Thyroid gland (tissue), 4 donors: Measurements from ENCODE around the gene DCAF5.

Experiments used
- CTCF ChIP-seq, 6 experiments: fragments of 200-600 bp in 3 of 6; fragments of 450-650 bp in 3 of 6; sonication (generic) in 3 of 6; IDR thresholded peaks; one replicate each; pipeline ENCODE4 v1.5.1; 2016 to 2019; ENCODE audit warnings: antibody characterized with exemption in 6 of 6, mild to moderate bottlenecking in 2 of 6, inconsistent platforms in 1 of 6, moderate library complexity in 1 of 6
- POLR2A ChIP-seq, 2 donors: fragments of 450-650 bp; IDR thresholded peaks; one replicate each; pipeline ENCODE4 v1.6.1; 2017; ENCODE audit warnings: antibody characterized with exemption in 2 of 2, mild to moderate bottlenecking in 2 of 2, moderate library complexity in 1 of 2

- TF ChIP-seq POLR2A (IDR thresholded peaks at IDR 0.05) (peak in 1 of 2 donors; percentile 2), CTCF (IDR thresholded peaks at IDR 0.05) (no peak)
Observed at GRCh38 chr14:69093631-69094421, 59.1 kb downstream of the DCAF5 start.
